Lower leg skin (tissue), 4 donors: ENCODE data around the gene FAM53A. TPM values are rescaled to one million over a fixed set of nuclear protein-coding genes. Genes with fewer than 3 reads are reported as not detected.

ENCODE experiments used
- DNase-seq, 2 donors: peaks; one replicate each; pipeline ENCODE4 v3.0.0-alpha.2; 2019; ENCODE audit warnings: low spot score in 2 of 2
- H3K4me3 ChIP-seq: fragments of 200-600 bp; sonication (generic); 2 replicates; pipeline ENCODE4 v1.5.1; 2017; ENCODE audit warnings: mild to moderate bottlenecking, low read depth; ENCODE audit not compliant: poor library complexity, severe bottlenecking
- CTCF ChIP-seq, 3 donors: fragments of 450-650 bp; IDR thresholded peaks; one replicate each; pipeline ENCODE4 v1.5.1; 2016; ENCODE audit warnings: antibody characterized with exemption in 3 of 3, mild to moderate bottlenecking in 3 of 3, moderate library complexity in 2 of 3
- POLR2A ChIP-seq, 2 donors: fragments of 450-650 bp; IDR thresholded peaks; one replicate each; pipeline ENCODE4 v1.6.1; 2016 to 2017; ENCODE audit warnings: antibody characterized with exemption in 2 of 2, mild to moderate bottlenecking in 1 of 2, moderate library complexity in 1 of 2
- WGBS, 2 donors: methylation state at CpG; one replicate each; pipeline ENCODE4 v1.1.5; 2018; 5-methylcytosine and 5-hydroxymethylcytosine counted together
- intact Hi-C: fragments of 100-400 bp; cut with DNase I; formaldehyde crosslinking; loops from one replicate; pipeline ENCODE4 v1.15.0; 2023; ENCODE audit warnings: low total_unique reads
- total RNA-seq, 4 donors: library from RNA; depleted of rRNA; stranded (reverse); fragments of >200 nt; gene quantifications; one replicate each; pipeline ENCODE4 v1.1.0, GENCODE V29; 2016

The FAM53A gene
- total RNA-seq = 1 to 10 TPM; 1.2 to 7.5 (median 3.7) TPM

- 1 to 2% methylated on average over 38 to 63 of the region's 118 CpGs for WGBS, 2 donors
- DNase-seq = peak in 1 of 2 donors; percentile 89
- intact Hi-C loops = no loop called here
- peak within 1 kb of the TSS; percentile 48 for H3K4me3 ChIP-seq
- TF ChIP-seq CTCF (IDR thresholded peaks at IDR 0.05) (no peak), POLR2A (IDR thresholded peaks at IDR 0.05) (no peak)
Observed at GRCh38 chr4:1683736-1684505, at the start of gene FAM53A. Gene FAM53A (minus strand): TSS chr4:1684313. CDS start chr4:1668741, 15,572 bp downstream.

- WGBS, 2 donors = 90 to 91% methylated on average over 10 of the region's 10 CpGs
- intact Hi-C loops = no loop called here
- no peak for DNase-seq
- no peak overlapping the region for H3K4me3 ChIP-seq
- TF ChIP-seq CTCF (IDR thresholded peaks at IDR 0.05) (no peak), POLR2A (IDR thresholded peaks at IDR 0.05) (no peak)
Observed at GRCh38 chr4:1732911-1733310, 48.8 kb upstream of the FAM53A start.

- no peak for DNase-seq
- no peak overlapping the region for H3K4me3 ChIP-seq
- intact Hi-C loops = no loop called here
- TF ChIP-seq POLR2A (IDR thresholded peaks at IDR 0.05) (no peak), CTCF (IDR thresholded peaks at IDR 0.05) (no peak)
- WGBS, 2 donors = 96 to 98% methylated on average over 10 of the region's 10 CpGs
Observed at GRCh38 chr4:1731180-1731579, 47.1 kb upstream of the FAM53A start.

- TF ChIP-seq CTCF (IDR thresholded peaks at IDR 0.05) (no peak), POLR2A (IDR thresholded peaks at IDR 0.05) (no peak)
- H3K4me3 ChIP-seq = no peak overlapping the region
- 94 to 97% methylated on average over 5 to 8 of the region's 16 CpGs for WGBS, 2 donors
- intact Hi-C loops = no loop called here
- no peak for DNase-seq
Observed at GRCh38 chr4:1730532-1731135, 46.5 kb upstream of the FAM53A start.

- 87 to 92% methylated on average over 31 of the region's 31 CpGs for WGBS, 2 donors
- no peak overlapping the region for H3K4me3 ChIP-seq
- intact Hi-C loops = loop anchor here (5.0 kb wide), 1 partner anchor 36 kb away; no protein-coding TSS in a partner anchor
- no peak for TF ChIP-seq POLR2A (IDR thresholded peaks at IDR 0.05)
- no peak for TF ChIP-seq CTCF (IDR thresholded peaks at IDR 0.05)
- DNase-seq = no peak
Observed at GRCh38 chr4:1728061-1728980, 44.2 kb upstream of the FAM53A start.
